H9 (cell line): ENCODE measurements around the gene HIPK1. TPM values are rescaled to one million over a fixed set of nuclear protein-coding genes. Genes with fewer than 3 reads are reported as not detected.
A peak's percentile ranks its signal among the peaks of the same experiment; 100 is the strongest.

Experiments
- DNase-seq: peaks from one replicate; pipeline ENCODE4 v3.0.0-alpha.2; 2017
- H2AFZ ChIP-seq: one replicate; pipeline ENCODE4 v1.6.1; 2013; ENCODE audit warnings: mild to moderate bottlenecking, low read length, control low read depth, moderate library complexity
- H2AK5ac ChIP-seq: 2 replicates; pipeline ENCODE4 v1.6.1; 2013; ENCODE audit warnings: low read length, control low read depth, mixed read lengths; ENCODE audit not compliant: insufficient read length
- H2BK120ac ChIP-seq: one replicate; pipeline ENCODE4 v1.6.1; 2013; ENCODE audit warnings: low read depth, mild to moderate bottlenecking, low read length, control low read depth, inconsistent platforms; ENCODE audit not compliant: poor library complexity, severe bottlenecking
- H2BK12ac ChIP-seq: 2 replicates; pipeline ENCODE4 v1.6.1; 2013; ENCODE audit warnings: low read length, control low read depth, mixed read lengths, low read depth; ENCODE audit not compliant: insufficient read length
- H2BK15ac ChIP-seq: 2 replicates; pipeline ENCODE4 v1.6.1; 2013; ENCODE audit warnings: low read depth, low read length, control low read depth
- H2BK20ac ChIP-seq: one replicate; pipeline ENCODE4 v1.6.1; 2013; ENCODE audit warnings: low read depth, mild to moderate bottlenecking, low read length, control low read depth, inconsistent platforms; ENCODE audit not compliant: poor library complexity, severe bottlenecking
- H2BK5ac ChIP-seq: 2 replicates; pipeline ENCODE4 v1.6.1; 2013; ENCODE audit warnings: low read length, control low read depth, mixed read lengths; ENCODE audit not compliant: insufficient read length
- H3K14ac ChIP-seq: 2 replicates; pipeline ENCODE4 v1.6.1; 2013; ENCODE audit warnings: low read length, control low read depth; ENCODE audit not compliant: insufficient read depth
- H3K18ac ChIP-seq: 2 replicates; pipeline ENCODE4 v1.6.1; 2013; ENCODE audit warnings: low read depth, mild to moderate bottlenecking, mixed read lengths, low read length, control low read depth; ENCODE audit not compliant: insufficient read length
- H3K23ac ChIP-seq: 2 replicates; pipeline ENCODE4 v1.6.1; 2013; ENCODE audit warnings: low read length, control low read depth, mixed read lengths, low read depth; ENCODE audit not compliant: insufficient read length
- H3K23me2 ChIP-seq: 2 replicates; pipeline ENCODE4 v1.6.1; 2013; ENCODE audit warnings: low read depth, mild to moderate bottlenecking, mixed read lengths, low read length, control low read depth; ENCODE audit not compliant: insufficient read length, poor library complexity, severe bottlenecking
- H3K27ac ChIP-seq: 2 replicates; pipeline ENCODE4 v1.5.1; 2013; ENCODE audit warnings: low read length, control low read depth, mixed read lengths, low read depth; ENCODE audit not compliant: insufficient read length
- H3K27me3 ChIP-seq: 2 replicates; pipeline ENCODE4 v1.6.1; 2013; ENCODE audit warnings: low read length, control low read depth, inconsistent platforms; ENCODE audit not compliant: insufficient read depth
- H3K4ac ChIP-seq: 2 replicates; pipeline ENCODE4 v1.6.1; 2013; ENCODE audit warnings: low read depth, mild to moderate bottlenecking, control low read depth, inconsistent platforms, low read length, moderate library complexity
- H3K4me1 ChIP-seq: 2 replicates; pipeline ENCODE4 v1.6.1; 2013; ENCODE audit warnings: low read length, control low read depth, inconsistent platforms; ENCODE audit not compliant: insufficient read depth
- H3K4me2 ChIP-seq: 2 replicates; pipeline ENCODE4 v1.6.1; 2013; ENCODE audit warnings: low read length, control low read depth, mixed read lengths; ENCODE audit not compliant: insufficient read length, insufficient read depth
- H3K56ac ChIP-seq: 2 replicates; pipeline ENCODE4 v1.6.1; 2013; ENCODE audit warnings: low read depth, mild to moderate bottlenecking, mixed read lengths, low read length, control low read depth; ENCODE audit not compliant: insufficient read length
- H3K79me1 ChIP-seq: 2 replicates; pipeline ENCODE4 v1.6.1; 2013; ENCODE audit warnings: low read depth, mild to moderate bottlenecking, moderate library complexity, low read length, control low read depth, inconsistent platforms; ENCODE audit not compliant: insufficient read depth, poor library complexity, severe bottlenecking
- H3K79me2 ChIP-seq: 2 replicates; pipeline ENCODE4 v1.6.1; 2013; ENCODE audit warnings: low read length, control low read depth, inconsistent platforms; ENCODE audit not compliant: insufficient read depth
- H3K9ac ChIP-seq: 2 replicates; pipeline ENCODE4 v1.6.1; 2013; ENCODE audit warnings: low read length, control low read depth, mixed read lengths; ENCODE audit not compliant: insufficient read length; ENCODE audit errors: extremely low read depth
- H3K9me3 ChIP-seq: one replicate; pipeline ENCODE4 v1.6.1; 2013; ENCODE audit warnings: low read depth, low read length, inconsistent platforms; ENCODE audit not compliant: control insufficient read depth
- H3T11ph ChIP-seq: one replicate; pipeline ENCODE4 v1.6.1; 2013; ENCODE audit warnings: mild to moderate bottlenecking, low read length, control low read depth, inconsistent platforms
- H4K20me1 ChIP-seq: one replicate; pipeline ENCODE4 v1.6.1; 2013; ENCODE audit not compliant: control insufficient read depth, insufficient read length, insufficient read depth
- H4K5ac ChIP-seq: 2 replicates; pipeline ENCODE4 v1.6.1; 2013; ENCODE audit warnings: low read depth, mild to moderate bottlenecking, mixed read lengths, low read length, control low read depth; ENCODE audit not compliant: insufficient read length
- H4K8ac ChIP-seq: replicated peaks from 2 replicates; pipeline ENCODE4 v1.6.1; 2013; ENCODE audit warnings: low read length, control low read depth, mixed read lengths, low read depth; ENCODE audit not compliant: insufficient read length
- H4K91ac ChIP-seq: 2 replicates; pipeline ENCODE4 v1.6.1; 2013; ENCODE audit warnings: low read depth, mild to moderate bottlenecking, moderate library complexity, mixed read lengths, low read length, control low read depth; ENCODE audit not compliant: insufficient read length
- H3K27ac Mint-ChIP-seq, 3 experiments: 2 replicates in 2 of 3; 3 replicates in 1 of 3; pipeline ENCODE4 v1.8.0; 2020 to 2021; ENCODE audit warnings: mixed read lengths in 3 of 3, mild to moderate bottlenecking in 1 of 3, moderate library complexity in 1 of 3
- H3K27me3 Mint-ChIP-seq: 2 replicates; pipeline ENCODE4 v1.8.0; 2021; ENCODE audit warnings: low read depth, mild to moderate bottlenecking, moderate library complexity, mixed read lengths
- H3K36me3 Mint-ChIP-seq, 3 experiments: 2 replicates in 2 of 3; 3 replicates in 1 of 3; pipeline ENCODE4 v1.8.0; 2020 to 2021; ENCODE audit warnings: low read depth in 3 of 3, mixed read lengths in 3 of 3; ENCODE audit not compliant: insufficient read depth in 1 of 3
- H3K4me1 Mint-ChIP-seq, 2 experiments: 2 replicates each; pipeline ENCODE4 v1.8.0; 2020; ENCODE audit warnings: mixed read lengths in 2 of 2
- H3K4me3 Mint-ChIP-seq, 2 experiments: 2 replicates in 1 of 2; 3 replicates in 1 of 2; pipeline ENCODE4 v1.8.0; 2020 to 2021; ENCODE audit warnings: mild to moderate bottlenecking in 2 of 2, mixed read lengths in 2 of 2, moderate library complexity in 1 of 2
- H3K9me3 Mint-ChIP-seq, 2 experiments: 2 replicates in 1 of 2; 3 replicates in 1 of 2; pipeline ENCODE4 v1.8.0; 2020; ENCODE audit warnings: mild to moderate bottlenecking in 2 of 2, mixed read lengths in 2 of 2, moderate library complexity in 1 of 2
- whole genome bisulfite sequencing: extraction: QIAGEN DNeasy Blood & Tissue Kit; methylation state at CpG from one replicate; pipeline ENCODE4 v1.1.7; 2013; ENCODE audit warnings: missing lambda C conversion rate, low lambda C conversion rate, mixed read lengths; ENCODE audit not compliant: insufficient read length; ENCODE audit errors: extremely low coverage; 5-methylcytosine and 5-hydroxymethylcytosine counted together
- total RNA-seq: library from RNA; stranded (reverse); gene quantifications from 2 replicates; pipeline ENCODE4 v1.2.1, GENCODE V29; 2021
- TF ChIP-seq, protein P1 (sequence below): fragments of 200-600 bp; sonication (generic); conservative IDR thresholded peaks from 3 replicates; pipeline ENCODE4 v1.8.0; 2021; ENCODE audit warnings: antibody characterized with exemption, mild to moderate bottlenecking

The HIPK1 gene
- total RNA-seq, 1 experiment from 2014 or later = 65.7 TPM

DNA sequence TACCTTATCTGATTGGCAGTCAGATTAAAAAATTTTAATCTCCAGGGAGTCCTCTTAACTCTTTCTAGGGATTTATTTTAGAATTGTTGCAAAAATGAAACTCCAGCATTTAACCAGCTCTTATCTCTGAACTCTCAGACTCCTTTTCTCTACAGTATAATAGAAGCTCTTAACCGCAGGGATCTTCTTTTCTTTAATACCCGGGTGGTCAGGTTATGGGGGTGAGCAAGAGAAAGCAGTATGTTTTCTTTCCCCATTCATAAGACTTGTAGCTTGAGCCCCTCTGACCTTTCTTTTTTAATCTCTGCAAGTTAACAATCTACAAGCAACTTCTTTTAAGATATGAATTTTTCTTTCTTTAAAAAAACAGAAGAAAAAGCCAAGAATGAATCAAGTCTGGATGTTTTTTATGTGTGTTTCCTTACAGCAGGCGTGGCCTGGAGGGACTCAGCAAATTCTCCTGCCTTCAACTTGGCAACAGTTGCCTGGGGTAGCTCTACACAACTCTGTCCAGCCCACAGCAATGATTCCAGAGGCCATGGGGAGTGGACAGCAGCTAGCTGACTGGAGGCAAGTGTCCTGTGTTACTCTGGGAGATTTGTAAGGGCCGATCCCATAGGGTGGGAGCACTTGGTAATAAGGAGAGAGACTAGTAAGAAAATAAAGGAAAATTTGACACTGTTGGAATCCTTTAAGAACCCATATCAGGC is 36.7 kb downstream of the HIPK1 start:
- Histone ChIP-seq H3K4me1 (no peaks in the 10 kb centered on the region), H4K91ac (no peak overlapping the region), H4K8ac (no peak overlapping the region), H3K23ac (no peak overlapping the region), H3K9me3 (no peaks in the 10 kb centered on the region), H2BK15ac (no peak overlapping the region), H3K27me3 (no peaks in the 10 kb centered on the region), H2BK5ac (no peak overlapping the region), H3K14ac (no peak overlapping the region), H3K4ac (no peak overlapping the region), H3K79me2 (no peaks in the 10 kb centered on the region), H2BK20ac (no peak overlapping the region), H2AK5ac (no peak overlapping the region), H4K5ac (no peak overlapping the region), H2BK12ac (no peak overlapping the region), H4K20me1 (no peaks in the 10 kb centered on the region), H3K4me2 (no peak overlapping the region), H3K9ac (no peak overlapping the region), H3K56ac (no peak overlapping the region), H3K23me2 (no peaks in the 10 kb centered on the region), H3T11ph (no peak overlapping the region), H2AFZ (no peak overlapping the region), H3K27ac (no peak overlapping the region), H3K18ac (no peak overlapping the region), H2BK120ac (no peak overlapping the region), H3K79me1 (no peaks in the 10 kb centered on the region)
- Mint-ChIP-seq H3K9me3 (no peaks in the 10 kb centered on the region), H3K27me3 (no peaks in the 10 kb centered on the region), H3K36me3 (peaks cover 43 to 84% (median 78%) of the 10 kb centered on the region in 3 experiments; a peak in 6 of 7 replicates), H3K4me3 (no peak overlapping the region), H3K27ac (peak overlapping the region in 1 of 3 experiments; percentile 40; a peak in 2 of 7 replicates), H3K4me1 (peaks cover 9 to 16% of the 10 kb centered on the region in 2 experiments)
- no CpG with 5 or more reads among the region's 4 CpGs for WGBS
- no peak for DNase-seq
- TF ChIP-seq, protein P1, sequence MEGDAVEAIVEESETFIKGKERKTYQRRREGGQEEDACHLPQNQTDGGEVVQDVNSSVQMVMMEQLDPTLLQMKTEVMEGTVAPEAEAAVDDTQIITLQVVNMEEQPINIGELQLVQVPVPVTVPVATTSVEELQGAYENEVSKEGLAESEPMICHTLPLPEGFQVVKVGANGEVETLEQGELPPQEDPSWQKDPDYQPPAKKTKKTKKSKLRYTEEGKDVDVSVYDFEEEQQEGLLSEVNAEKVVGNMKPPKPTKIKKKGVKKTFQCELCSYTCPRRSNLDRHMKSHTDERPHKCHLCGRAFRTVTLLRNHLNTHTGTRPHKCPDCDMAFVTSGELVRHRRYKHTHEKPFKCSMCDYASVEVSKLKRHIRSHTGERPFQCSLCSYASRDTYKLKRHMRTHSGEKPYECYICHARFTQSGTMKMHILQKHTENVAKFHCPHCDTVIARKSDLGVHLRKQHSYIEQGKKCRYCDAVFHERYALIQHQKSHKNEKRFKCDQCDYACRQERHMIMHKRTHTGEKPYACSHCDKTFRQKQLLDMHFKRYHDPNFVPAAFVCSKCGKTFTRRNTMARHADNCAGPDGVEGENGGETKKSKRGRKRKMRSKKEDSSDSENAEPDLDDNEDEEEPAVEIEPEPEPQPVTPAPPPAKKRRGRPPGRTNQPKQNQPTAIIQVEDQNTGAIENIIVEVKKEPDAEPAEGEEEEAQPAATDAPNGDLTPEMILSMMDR = no peak
